Raji (cell line): ENCODE results near the gene GUCY1A2.

Experiments used
- POLR2A ChIP-seq: IDR thresholded peaks from 2 replicates; pipeline ENCODE4 v1.6.1; 2011; ENCODE audit warnings: low read depth, low read length, control low read depth; ENCODE audit not compliant: insufficient read depth

The GUCY1A2 gene, protein sequence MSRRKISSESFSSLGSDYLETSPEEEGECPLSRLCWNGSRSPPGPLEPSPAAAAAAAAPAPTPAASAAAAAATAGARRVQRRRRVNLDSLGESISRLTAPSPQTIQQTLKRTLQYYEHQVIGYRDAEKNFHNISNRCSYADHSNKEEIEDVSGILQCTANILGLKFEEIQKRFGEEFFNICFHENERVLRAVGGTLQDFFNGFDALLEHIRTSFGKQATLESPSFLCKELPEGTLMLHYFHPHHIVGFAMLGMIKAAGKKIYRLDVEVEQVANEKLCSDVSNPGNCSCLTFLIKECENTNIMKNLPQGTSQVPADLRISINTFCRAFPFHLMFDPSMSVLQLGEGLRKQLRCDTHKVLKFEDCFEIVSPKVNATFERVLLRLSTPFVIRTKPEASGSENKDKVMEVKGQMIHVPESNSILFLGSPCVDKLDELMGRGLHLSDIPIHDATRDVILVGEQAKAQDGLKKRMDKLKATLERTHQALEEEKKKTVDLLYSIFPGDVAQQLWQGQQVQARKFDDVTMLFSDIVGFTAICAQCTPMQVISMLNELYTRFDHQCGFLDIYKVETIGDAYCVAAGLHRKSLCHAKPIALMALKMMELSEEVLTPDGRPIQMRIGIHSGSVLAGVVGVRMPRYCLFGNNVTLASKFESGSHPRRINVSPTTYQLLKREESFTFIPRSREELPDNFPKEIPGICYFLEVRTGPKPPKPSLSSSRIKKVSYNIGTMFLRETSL

DNA sequence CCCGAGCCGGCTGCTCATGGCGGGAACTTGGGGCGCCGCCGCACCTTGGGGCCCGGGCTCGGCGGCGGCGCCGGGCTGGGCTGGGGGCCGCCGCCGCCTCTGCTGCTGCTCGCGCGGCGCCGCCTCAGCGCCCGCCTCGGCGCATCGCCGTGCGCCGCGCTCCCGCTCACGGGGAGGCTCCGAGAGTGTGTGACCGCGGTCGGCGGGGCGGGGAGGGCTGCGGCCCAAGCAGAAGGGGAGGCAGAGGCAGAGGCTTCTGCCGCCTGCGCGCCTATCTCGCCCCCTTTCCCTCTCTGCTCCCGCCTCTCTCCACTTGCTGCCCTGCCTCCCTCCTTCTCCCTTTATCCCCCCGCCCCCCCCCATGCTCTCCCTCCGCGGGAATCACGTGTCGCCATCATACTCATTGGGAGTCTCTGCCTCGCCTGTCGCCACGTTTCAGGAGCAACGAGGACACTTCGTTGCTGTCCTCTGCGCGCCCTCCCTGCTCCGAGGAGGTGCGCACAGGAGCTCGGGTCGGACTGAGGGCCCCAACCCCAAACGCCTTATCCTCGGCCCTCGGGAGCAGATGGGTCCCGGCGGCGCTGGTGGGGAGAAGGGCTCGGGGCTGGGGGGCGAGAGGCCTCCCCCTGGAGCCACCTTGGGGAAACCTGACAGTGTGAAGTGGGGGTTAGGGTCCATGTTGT lies at the start of gene GUCY1A2:
GUCY1A2 (minus strand) TSS at position 258 of the 683 bp plus-strand sequence. CDS start 421 bp downstream, outside the sequence.
- TF ChIP-seq POLR2A, result no peak

DNA sequence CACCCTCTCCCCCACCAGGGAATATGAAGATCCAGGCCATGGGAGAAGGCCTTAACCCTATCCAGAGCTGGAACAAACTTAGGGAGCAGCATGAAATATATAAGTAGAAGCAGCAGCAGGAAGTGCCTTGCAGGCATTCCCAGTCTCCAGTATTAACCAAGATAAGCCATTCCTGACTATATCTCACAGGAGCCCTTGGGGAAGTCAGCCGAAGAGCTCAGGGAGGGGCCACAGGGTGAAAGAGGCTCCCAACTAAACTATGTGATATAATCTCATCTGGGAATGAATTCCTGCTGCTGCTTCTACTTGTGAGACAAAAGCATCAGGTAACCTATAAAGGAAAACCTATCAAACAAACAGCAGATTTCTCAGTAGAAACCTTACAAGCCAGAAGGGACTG lies 36.1 kb upstream of the GUCY1A2 start:
- TF ChIP-seq POLR2A, result no peak

DNA sequence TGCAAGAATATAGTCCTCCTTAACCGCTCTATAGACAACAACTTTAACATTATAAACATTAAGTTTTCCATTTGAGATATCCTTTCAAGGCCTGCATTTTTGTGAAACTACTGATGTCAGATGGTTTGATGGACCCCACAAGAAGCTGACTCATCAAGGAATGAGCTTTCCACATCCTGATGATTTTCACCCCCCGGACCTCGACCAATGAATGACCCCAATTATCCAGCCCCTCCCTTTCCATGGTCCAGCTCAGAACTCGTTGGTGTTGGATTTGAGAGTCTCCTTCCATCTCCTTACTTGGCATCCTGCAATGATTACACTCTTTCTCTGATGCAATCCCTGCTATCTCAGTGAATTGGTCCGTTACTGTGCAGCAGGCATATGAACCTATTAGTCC lies 31.8 kb upstream of the GUCY1A2 start:
- no peak for TF ChIP-seq POLR2A

DNA sequence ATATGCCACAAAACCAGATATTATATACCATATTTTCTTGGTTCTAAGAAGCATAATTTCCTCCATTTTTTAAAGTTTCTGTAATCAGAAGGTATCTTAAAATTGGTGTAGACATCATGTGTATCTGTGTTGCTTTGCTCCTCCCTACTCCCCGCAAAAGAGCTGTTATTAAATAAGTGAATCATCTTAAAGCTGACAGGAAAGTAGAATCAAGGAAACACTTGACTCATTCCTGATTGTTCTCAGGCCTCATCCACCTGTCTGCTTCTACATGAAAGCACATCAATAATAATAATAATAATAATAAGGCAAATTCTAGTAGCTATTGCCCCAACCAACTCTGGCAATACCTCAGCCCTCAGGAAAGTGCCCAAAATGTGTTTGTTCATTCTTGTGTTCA lies 26.2 kb upstream of the GUCY1A2 start:
- no peak for TF ChIP-seq POLR2A

DNA sequence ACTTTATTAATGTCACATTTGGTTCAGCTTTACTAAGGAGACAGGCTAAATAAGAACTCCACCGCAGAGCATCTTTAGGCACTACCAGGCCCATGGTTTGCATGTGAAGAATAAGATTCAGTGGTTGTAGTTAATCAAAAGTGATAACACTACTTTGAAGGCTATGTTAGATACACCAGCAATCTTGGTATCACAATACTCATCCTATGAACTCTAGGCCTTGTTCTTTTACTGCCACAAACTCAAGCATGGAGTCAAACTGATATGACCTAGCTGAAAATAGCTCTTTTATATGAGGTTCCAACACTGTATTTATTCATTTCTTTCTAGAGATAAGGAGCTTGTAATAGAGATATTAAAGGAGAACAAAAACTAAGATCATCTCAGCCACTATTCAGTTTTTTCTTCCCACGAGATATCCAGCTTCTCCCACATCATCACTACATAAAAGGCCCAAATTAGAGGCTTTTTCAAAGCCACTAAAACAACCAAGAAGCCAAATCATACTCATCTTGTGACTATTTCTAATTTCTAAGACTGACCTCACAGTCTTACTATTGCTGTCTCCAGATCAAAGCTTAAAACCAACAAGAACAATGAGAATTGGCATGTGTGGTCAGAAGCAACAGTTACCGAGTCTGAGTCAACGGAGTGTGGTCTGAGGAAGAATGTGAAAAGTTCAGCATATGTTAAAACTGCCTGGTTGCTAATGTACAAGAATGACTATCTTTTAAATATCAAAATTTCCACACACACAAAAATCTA lies 25.1 kb upstream of the GUCY1A2 start:
- TF ChIP-seq POLR2A, result no peak

DNA sequence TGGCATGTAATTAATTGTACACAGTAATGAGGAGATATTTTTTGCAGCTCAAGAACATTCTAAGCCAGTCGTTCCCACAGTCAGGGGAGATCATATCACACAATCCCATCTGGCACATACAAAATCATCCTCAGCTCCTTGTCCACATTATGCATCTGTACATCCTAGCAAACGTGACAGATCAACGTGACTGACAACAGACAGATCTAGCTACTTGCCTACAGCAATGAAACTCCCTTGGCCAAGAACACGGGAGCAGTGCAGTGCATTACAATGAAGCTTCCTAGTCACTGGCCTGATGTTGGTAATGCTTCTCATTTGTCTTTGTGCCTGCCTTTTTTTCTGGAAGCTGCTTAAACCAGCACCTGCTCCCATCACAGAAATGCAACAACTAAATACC lies 24.5 kb upstream of the GUCY1A2 start:
- no peak for TF ChIP-seq POLR2A

DNA sequence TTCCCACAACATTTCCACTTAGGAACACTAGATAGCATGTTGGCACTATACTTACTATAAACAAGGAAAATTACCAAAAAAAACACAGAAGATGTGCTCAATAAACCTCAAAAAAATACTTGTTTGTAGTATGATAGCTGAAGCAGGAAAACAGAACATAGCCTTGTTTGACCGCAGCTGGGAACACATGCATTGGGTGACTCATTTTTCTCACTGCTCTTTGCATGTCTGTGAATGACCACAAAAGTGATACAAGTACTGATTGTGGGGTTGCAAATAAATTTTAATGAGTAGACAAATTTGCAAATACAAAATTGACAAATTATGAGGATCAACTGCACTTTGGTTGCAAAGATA lies 22.8 kb upstream of the GUCY1A2 start:
- no peak for TF ChIP-seq POLR2A

DNA sequence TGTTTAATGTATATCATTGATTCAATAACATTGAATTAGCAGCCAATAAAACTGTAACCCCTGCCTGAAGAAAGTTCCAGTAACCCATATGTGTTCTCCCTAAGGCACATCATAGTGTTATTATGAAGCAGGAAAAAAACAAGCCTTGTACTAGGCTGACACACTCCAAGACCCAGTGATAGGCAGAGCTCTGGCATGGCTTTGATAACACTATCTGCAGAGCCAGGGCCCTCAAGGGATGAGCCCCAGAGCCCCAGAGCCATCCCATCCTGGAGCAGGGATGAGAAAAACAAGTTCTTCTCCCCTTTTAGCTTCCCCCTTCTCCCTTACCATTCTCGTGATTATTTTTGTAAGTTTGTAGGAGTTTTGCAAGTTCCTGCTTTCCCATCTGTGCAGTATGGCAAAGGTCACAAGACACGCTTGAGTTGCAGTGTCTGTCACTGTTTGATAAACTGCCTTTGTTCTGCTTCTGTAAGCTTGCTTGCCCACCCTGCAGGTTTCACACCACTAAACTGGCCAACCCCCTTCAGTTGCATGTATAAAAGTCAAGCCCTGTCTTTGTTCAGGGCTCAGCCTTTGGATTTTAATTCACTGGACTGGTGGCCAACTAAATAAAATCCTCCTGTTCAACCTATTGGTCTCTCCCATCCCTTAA lies 22.3 kb upstream of the GUCY1A2 start:
- TF ChIP-seq POLR2A, result no peak

DNA sequence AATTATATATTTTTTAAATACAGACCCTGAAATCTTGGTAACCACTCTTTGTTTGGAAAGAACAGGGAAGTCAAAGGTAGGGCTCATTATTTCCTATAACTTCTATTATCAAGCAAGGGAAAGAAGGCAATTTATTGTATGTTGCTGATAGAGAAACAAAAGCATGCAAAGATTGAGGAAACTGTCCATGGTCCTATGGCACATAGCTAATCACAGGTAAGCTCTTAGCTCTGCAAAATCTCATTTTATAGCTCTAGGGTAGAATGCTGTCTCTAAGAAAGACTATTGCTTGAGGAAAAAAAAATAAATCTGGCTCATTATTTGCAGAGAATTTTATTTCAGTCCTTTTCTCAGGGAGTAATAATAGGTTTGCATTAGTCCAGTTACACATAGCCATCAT lies 7.4 kb upstream of the GUCY1A2 start:
- TF ChIP-seq POLR2A, result no peak

DNA sequence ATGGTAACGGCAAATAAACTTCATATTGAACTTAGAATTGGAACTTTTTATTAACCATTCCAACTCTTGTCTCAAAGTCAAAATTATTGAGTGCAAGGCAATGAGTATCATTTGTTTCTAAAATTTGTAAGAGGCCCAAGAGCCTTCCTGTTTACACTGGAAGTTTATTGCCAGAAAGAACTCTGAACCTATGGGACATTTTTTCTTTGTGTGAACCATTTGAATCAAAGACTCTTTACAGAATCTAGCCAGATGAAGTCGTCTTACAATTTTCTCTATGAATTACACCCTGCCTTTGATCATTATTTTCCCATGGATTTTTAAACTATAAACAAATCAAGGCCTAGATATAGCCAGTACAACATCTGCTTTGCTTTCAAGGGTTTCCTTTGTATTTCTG lies 2.3 kb upstream of the GUCY1A2 start:
- TF ChIP-seq POLR2A, result no peak

DNA sequence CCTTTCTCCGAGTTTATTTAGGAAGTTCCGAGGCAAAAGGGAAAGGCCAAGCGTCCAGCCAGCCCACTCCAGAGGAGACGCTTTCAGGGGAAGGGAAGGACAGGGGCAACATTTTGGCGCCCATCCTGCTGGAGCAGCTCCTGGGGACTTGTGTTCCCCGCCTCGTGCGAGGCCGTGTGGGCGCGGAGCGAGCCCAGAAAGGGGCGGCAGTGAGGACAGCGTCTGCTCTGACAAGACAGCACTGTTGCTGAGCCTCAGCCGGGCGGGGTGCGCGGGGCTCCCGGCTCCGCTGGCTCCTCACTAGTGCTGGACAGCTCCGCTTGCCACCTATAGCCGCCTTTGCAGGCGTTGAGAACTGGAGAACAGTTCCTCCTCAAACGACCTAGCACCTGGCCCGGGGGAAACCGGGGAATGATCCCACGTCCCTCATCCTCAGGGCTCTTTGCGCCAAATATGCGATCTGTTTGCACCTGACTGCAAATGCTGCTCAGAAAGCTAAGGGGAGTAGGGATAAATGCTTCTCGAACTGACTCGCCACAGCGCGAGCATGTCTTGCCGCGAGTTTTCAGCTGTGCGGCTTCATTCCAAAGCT lies 722 bp upstream of the GUCY1A2 start:
- no peak for TF ChIP-seq POLR2A

DNA sequence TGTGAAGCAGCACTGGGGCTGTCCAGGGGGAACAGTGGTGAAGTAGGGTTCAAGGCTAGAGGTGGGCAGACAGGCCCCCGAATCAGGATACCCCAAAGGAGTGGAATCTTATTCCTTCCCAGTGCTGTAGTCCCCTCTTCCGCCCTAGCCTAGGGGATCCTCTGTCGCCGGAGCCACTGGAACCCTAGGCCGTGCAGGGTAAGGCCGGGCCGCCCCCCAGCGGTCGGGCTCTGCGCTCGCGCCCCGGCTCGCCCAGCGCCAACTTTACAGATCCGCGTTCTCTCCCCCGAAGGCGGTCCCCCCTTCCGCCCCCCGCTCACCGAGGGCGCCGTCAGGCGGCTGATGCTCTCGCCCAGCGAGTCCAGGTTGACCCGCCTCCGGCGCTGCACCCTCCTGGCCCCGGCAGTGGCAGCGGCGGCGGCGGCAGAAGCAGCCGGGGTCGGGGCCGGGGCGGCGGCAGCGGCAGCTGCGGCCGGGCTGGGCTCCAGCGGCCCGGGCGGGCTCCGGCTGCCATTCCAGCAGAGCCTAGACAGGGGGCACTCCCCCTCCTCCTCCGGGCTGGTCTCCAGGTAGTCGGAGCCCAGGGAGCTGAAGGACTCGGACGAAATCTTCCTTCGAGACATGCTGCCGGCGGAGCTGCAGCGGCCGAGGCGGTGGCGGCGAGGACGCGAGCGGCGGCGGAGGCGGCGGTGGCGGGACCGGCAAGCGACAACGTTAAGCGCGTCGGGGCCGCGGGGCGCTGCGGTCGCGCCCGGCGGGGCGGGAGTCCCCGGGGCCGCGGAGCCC lies 650 bp downstream of the GUCY1A2 start:
- TF ChIP-seq POLR2A, result no peak

DNA sequence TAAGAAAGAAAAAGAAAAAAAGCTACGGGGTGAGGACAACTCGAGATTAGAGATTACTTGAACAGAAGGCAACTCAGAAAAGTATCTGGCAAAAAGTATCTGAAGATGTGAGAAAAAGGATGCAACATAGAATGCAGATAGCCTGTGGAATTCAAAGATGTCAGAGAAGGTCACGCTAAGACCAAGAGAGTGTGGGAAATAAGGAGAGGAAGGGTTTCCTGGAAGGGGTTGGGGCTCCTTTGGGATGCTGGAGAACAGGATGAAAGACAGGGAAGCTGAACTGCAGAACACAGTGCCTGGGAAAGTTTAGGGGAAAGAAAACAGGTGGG lies 1.2 kb downstream of the GUCY1A2 start:
- TF ChIP-seq POLR2A, result no peak

DNA sequence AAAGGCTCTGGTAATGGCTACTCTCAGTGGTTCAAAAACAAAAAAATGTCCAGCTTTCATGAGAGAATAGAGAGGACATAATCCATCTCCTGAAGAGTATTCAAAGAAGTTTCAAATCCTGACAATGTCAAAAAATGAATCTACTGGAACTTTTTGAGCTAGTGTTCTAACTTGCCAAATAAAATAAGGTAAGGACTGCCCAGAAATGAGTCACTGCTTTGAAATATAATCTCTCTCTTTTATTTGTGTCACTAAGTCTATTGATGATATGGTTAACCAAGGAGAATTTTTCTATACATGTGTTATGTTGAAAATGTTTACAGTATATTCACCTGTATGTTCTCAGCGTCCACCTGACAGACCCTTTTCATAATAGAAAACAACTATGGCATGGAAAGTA lies 3.4 kb downstream of the GUCY1A2 start:
- TF ChIP-seq POLR2A, result no peak
